Activated CD4-positive, alpha-beta T cell treated with anti-CD3 and anti-CD28 coated beads for 24 hours (primary cell): Measurements from ENCODE around the gene NCKAP5.

Experiments used
- DNase-seq, 2 donors: peaks; one replicate each; pipeline ENCODE4 v3.0.0-alpha.2; 2020; ENCODE audit warnings: low read depth in 2 of 2

Gene NCKAP5

GRCh38 chr2:132636346-132636745 lies 931.9 kb downstream of the NCKAP5 start:
- DNase-seq, result no peak

- no peak for DNase-seq
Measured at GRCh38 chr2:132633635-132634034, 934.6 kb downstream of the NCKAP5 start.

GRCh38 chr2:132632000-132632649 lies 936.1 kb downstream of the NCKAP5 start:
- no peak for DNase-seq

- DNase-seq, result no peak
Measured at GRCh38 chr2:132627536-132627935, 940.7 kb downstream of the NCKAP5 start.

GRCh38 chr2:132623096-132623839 lies 945.0 kb downstream of the NCKAP5 start:
- DNase-seq, result no peak
